Fibroblast of peridontal ligament (primary cell): ENCODE measurements around the gene CIAPIN1.
"Not testable (repeated sequence)": the region's sequence is repeated elsewhere in the genome, so short reads cannot be mapped to it uniquely, and the experiment has no call there.

Experiments
- DNase-seq: peaks from one replicate; pipeline ENCODE4 v3.0.0-alpha.2; 2010; ENCODE audit errors: extremely low read depth

CIAPIN1 gene

GRCh38 chr16:57406881-57407280, 40.3 kb downstream of the CIAPIN1 start:
- DNase-seq = no peak

- DNase-seq = no peak
Measured at GRCh38 chr16:57405097-57405496, 42.1 kb downstream of the CIAPIN1 start.

DNA sequence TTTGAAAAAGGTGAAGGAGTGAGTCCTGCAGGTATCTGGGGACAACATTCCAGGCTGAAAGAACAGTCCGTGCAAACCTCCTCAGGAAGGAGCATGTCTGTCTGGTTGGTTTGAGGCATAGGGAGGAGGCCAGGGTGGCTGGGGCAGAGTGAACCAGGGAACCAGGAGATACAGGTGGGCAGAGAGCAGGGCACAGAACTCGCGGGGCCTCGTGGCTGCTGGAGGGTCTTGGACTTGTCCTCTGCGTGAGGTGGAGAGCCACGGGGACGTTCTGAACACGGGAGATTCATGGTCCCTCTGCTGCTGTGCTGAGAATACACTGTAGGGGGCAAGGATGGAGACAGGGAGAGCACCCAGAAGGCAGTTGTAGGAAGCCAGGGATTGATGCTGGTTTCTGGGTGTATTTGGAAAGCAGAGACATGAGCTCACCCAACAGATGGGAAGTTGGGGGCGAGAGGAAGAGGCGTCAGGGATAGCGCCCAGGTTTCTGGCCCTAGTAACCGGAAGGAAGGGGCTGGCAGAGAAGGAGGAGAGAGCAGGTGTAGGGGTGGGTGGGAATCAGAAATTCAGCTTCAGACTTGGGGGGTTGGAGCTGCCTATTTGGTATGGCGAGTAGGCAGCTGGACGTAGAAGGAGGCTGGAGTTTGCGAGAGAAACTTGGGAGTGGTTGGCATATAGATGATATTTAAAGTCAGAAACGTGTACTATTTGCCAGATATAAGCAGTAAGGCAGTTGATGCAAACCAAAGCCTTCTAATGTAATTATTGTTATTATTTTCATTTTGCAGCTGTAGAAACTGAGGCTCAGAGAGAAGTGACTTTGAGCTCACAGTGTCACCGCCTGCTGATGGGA, 43.0 kb downstream of the CIAPIN1 start, which contains the start of gene CCL17:
TSS of gene CCL17 (plus strand) at position 803 of the 853 bp plus-strand sequence. CDS start 9,166 bp downstream, outside the sequence.
- DNase-seq = no peak

- no peak for DNase-seq
Measured at GRCh38 chr16:57401943-57402640, 45.1 kb downstream of the CIAPIN1 start.

DNA sequence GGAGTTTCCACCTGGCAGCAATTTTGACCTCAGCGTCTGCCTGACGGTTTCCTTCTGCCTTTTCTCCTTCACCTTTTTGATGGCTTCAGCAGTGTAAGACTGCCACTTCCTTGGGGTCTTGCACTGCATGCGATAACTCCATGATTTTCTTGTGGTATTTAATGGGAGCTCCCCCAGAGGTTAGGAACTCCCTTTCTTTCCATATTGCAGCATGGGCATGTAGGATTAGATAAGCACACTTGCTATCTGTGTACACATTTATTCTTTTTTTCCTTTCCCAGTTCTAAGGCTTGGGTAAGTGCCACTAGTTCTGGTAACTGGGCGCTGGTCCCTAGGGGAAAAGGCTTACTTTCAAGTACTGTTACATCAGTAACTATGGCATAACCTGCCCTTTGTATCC, 49.7 kb downstream of the CIAPIN1 start:
- not testable (repeated sequence) for DNase-seq

DNA sequence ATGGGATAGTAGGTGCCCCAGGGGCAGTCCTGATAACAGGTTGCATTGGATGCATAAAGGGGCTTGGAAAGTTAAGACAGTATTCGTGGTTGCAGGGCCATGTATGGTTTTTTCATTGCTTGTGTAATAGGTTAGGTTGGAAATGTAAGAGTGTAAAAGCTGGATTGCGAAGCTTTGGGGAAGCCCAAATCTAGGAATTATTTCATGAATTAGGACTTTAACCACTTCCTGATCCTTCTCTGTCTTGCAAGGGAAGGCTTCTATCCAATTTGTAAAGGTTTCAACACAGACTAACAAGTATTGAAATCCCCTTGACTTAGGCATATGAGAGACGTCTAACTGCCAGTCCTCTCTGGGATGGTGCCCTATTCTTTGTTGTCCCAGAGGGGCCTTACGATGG, 50.4 kb downstream of the CIAPIN1 start:
- no peak for DNase-seq

GRCh38 chr16:57395026-57395425, 52.2 kb downstream of the CIAPIN1 start:
- no peak for DNase-seq

DNA sequence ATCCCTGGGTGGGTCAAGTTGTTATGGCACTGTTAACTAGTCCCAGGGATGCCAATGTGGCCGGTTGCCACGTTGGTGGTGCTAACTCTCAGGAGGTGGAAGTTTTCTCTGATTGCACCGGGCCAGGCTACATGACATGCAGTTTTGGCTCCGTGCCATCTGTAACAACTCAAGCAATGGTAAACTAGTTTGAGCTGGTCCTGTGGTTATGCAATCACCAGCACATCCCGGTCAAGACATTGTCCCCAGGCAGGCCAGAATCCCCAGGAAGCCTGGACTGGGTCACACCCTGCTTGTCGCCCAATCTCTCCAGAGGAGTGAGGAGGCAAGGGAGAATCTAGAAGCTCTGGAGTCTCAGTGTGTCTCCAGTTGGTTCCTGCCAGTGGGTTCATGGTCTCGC, 52.7 kb downstream of the CIAPIN1 start:
- DNase-seq = no peak

- DNase-seq = no peak
Measured at GRCh38 chr16:57392694-57393093, 54.5 kb downstream of the CIAPIN1 start.

- DNase-seq = no peak
Measured at GRCh38 chr16:57391708-57392107, 55.5 kb downstream of the CIAPIN1 start.

- no peak for DNase-seq
Measured at GRCh38 chr16:57391300-57391699, 55.9 kb downstream of the CIAPIN1 start.

DNA sequence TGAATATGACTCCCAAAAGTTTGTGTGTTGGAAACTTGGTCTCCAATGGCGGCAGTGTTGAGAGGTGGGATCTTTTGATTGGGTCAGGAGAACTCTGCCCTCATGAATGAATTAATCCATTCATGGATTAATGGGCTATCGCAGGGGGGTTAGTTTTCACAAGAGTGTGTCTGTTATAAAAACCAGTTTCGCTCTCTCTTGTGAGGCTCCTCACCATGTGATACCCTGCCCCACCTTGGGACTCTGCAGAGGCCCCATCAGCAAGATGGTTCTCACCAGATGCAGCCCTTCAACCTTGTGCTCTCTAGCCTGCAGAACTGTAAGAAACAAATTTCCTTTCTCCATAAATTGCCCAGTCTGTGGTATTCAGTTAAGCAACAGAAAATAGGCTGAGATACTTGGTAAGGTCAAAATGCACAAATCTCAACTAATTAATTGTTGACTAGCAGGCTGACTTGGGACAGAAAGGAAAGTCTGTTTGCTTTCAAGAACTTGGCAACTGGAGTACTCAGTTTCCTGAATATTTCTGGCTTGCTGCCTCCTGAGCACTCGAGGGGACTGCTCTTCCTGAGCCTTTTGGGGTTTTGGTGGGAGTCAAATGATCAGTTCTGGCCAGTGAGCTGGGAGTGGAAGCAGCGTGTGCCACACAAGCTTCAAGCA, 56.4 kb downstream of the CIAPIN1 start:
- DNase-seq = no peak

GRCh38 chr16:57389087-57389468, 58.1 kb downstream of the CIAPIN1 start:
- DNase-seq = no peak

GRCh38 chr16:57388359-57389086, 58.7 kb downstream of the CIAPIN1 start:
- DNase-seq = no peak

GRCh38 chr16:57387598-57388354, 59.4 kb downstream of the CIAPIN1 start:
- DNase-seq = no peak

GRCh38 chr16:57386381-57386951, 60.7 kb downstream of the CIAPIN1 start:
- peak; percentile 85 for DNase-seq

- no peak for DNase-seq
Measured at GRCh38 chr16:57385083-57385482, 62.1 kb downstream of the CIAPIN1 start.

DNA sequence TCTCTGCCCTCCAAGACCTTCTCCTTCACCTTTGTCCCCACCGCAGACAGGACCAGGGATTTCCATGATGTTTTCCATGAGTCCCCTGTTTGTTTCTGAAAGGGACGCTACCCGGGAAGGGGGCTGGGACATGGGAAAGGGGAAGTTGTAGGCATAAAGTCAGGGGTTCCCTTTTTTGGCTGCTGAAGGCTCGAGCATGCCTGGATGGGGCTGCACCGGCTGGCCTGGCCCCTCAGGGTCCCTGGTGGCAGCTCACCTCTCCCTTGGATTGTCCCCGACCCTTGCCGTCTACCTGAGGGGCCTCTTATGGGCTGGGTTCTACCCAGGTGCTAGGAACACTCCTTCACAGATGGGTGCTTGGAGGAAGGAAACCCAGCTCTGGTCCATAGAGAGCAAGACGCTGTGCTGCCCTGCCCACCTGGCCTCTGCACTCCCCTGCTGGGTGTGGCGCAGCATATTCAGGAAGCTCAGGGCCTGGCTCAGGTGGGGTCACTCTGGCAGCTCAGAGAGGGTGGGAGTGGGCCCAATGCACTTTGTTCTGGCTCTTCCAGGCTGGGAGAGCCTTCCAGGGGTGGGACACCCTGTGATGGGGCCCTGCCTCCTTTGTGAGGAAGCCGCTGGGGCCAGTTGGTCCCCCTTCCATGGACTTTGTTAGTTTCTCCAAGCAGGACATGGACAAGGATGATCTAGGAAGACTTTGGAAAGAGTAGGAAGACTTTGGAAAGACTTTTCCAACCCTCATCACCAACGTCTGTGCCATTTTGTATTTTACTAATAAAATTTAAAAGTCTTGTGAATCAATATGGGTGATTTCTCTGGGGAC, 62.7 kb downstream of the CIAPIN1 start:
- DNase-seq = no peak

GRCh38 chr16:57383276-57384247, 63.6 kb downstream of the CIAPIN1 start:
- DNase-seq = peak; percentile 13
